Measurements from ENCODE around the gene TBC1D32.
"Not testable (repeated sequence)": the region's sequence is repeated elsewhere in the genome, so short reads cannot be mapped to it uniquely, and the experiment has no call there.

Gene TBC1D32, protein sequence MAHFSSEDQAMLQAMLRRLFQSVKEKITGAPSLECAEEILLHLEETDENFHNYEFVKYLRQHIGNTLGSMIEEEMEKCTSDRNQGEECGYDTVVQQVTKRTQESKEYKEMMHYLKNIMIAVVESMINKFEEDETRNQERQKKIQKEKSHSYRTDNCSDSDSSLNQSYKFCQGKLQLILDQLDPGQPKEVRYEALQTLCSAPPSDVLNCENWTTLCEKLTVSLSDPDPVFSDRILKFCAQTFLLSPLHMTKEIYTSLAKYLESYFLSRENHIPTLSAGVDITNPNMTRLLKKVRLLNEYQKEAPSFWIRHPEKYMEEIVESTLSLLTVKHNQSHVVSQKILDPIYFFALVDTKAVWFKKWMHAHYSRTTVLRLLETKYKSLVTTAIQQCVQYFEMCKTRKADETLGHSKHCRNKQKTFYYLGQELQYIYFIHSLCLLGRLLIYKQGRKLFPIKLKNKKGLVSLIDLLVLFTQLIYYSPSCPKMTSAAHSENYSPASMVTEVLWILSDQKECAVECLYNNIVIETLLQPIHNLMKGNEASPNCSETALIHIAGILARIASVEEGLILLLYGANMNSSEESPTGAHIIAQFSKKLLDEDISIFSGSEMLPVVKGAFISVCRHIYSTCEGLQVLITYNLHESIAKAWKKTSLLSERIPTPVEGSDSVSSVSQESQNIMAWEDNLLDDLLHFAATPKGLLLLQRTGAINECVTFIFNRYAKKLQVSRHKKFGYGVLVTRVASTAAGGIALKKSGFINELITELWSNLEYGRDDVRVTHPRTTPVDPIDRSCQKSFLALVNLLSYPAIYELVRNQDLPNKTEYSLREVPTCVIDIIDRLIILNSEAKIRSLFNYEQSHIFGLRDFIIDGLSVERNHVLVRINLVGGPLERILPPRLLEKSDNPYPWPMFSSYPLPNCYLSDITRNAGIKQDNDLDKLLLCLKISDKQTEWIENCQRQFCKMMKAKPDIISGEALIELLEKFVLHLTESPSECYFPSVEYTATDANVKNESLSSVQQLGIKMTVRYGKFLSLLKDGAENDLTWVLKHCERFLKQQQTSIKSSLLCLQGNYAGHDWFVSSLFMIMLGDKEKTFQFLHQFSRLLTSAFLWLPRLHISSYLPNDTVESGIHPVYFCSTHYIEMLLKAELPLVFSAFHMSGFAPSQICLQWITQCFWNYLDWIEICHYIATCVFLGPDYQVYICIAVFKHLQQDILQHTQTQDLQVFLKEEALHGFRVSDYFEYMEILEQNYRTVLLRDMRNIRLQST

DNA sequence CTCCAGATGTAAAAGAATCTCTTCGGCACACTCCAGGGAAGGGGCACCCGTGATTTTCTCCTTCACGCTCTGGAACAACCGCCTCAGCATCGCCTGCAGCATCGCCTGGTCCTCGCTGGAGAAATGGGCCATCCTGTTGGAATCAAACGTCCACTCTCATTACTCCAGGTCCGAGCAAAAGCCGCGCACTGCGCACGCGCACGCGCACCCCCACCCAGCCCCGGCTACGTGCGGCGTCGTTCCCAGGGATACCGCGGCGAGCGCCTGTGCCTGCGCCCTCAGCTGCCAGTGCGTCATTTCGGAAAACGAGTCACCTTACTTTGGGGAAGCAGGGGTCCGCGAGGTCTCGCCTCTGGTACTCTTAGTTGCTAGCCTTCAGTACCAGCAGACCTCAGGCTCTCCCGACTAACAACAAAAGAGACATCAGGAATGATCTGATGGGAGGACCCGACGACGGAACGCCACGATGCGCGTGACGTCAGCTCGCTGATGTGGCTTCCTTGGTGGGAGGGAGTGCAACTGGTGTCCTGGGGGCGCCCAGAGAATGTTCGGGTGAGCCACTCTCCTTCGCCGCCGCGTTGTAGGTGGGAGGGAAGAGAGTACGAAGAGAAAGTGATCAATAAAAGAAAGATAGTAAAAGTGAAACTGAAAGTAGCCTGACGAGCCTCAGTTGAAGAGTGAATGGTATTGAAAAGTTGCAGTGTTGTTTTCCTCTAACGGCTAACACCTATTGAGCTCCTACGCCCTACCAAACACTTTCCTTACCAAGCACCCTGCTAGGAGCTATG is at the start of gene TBC1D32:
Gene TBC1D32, minus strand, starts transcription at position 182 of the 788 bp plus-strand sequence. Its CDS starts 50 bp downstream, at position 132.
- peak; percentile 81 to 82 for DNase-seq

- DNase-seq: no peak
Measured at GRCh38 chr6:121383478-121383877, 49.2 kb upstream of the TBC1D32 start.

GRCh38 chr6:121382467-121383121 is 48.3 kb upstream of the TBC1D32 start:
- no peak for DNase-seq

GRCh38 chr6:121376411-121376810 is 42.1 kb upstream of the TBC1D32 start:
- DNase-seq: no peak

DNA sequence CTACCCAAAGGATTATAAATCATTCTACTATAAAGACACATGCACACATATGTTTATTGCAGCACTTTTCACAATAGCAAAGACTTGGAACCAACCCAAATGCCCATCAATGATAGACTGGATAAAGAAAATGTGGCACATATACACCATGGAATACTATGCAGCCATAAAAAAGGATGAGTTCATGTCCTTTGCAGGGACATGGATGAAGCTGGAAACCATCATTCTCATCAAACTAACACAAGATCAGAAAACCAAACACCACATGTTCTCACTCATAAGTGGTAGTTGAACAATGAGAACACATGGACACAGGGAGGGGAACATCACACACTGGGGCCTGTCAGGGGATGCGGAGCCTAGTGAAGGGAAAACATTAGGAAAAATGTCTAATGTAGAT is 39.9 kb upstream of the TBC1D32 start:
- not testable (repeated sequence) for DNase-seq

DNA sequence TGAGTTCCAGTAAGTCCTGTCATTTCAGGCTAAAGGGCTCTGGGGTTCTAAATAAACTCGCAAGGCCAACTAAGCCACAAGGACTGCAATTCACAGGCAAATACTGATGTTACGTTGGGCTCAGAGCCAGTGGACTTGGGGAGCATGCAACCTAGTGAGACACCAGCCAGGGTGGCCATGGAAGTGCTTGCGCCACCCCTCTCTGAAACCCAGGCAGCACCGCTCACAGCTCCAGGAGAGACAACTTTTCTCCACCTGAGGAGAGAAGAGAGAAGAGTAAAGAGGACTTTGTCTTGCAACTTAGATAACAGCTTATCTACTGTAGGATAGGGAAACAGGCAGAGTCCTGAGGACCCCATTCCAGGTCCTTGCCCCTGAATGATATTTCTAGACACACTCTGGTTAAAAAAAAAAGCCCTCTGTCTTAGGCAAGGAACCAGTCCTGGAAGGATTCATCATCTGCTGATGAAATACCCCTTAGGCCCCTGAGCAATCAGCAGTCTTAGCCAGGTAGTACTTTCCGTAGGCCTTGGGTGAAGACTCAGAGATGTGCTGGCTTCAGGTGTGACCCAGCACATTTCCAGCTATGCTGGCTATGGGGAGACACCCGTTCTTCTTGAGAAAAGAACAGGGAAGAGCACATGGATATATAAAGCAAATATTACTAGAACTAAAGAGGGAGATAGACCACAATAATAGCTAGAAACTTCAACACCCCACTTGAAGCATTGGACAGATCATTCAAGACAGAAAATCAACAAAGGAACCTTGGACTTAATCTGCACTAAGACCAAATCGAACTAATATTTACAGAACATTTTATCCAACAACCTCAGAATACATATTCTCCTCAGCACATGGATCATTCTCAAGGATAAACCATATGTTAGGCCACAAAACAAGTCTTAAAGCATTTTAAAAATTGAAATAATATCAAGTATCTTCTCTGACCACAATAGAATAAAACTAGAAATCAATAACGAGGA is 31.5 kb upstream of the TBC1D32 start:
- no peak for DNase-seq

DNA sequence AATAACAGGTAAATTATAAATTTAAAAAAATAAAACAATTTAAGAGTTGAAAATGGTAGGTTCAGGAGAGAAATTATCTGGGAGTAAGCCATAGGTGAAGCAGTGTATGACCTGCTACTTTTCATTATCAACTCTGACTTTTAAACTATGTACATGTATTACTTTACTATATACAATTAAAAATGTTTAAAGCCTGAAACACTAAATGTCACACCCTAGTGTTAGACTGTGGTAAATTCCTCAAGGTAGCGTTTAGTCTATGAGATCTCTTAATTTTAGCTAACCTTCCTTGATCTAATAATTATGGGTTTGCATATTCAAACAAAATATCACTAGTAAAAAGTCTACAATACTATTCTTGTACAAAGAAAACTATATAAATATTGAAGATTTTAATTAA is 22.3 kb upstream of the TBC1D32 start:
- DNase-seq: no peak

DNA sequence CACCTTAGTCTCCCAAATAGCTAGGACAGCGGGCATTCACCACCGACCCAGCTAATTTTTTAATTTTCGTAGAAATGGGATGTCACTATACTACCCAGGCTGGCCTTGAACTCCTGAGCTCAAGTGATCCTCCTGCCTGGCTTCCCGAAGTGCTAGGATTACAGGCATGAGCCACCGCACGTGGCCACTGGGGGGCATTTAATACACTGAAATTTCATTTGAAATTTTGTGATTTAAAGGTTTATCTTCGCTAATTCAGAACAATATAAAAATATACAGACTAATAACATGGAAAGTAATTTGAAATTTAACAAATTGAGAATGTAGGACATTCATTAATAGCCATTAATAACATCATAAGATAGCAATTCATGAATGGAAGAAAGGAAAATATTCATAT is 20.5 kb upstream of the TBC1D32 start:
- no peak for DNase-seq

DNA sequence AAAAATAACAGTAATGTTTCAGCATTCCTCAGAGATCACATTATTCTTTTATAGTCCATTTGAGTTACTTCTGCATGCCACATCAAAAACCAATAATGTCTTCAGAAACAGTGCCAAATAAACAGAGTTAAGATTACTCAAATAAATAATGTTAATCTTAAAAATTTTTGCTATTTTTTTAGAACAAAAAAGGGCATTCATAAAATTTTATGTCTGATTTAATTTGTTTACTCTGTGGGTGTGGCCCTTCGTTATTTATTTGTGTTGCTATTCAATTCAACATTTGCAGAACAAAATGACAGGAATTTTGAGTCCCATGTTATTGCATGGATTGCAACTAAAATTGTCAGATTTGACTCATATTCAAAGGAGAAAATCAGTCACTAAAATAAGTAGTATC is 18.7 kb upstream of the TBC1D32 start:
- no peak for DNase-seq

- DNase-seq: no peak
Measured at GRCh38 chr6:121351916-121352315, 17.6 kb upstream of the TBC1D32 start.

DNA sequence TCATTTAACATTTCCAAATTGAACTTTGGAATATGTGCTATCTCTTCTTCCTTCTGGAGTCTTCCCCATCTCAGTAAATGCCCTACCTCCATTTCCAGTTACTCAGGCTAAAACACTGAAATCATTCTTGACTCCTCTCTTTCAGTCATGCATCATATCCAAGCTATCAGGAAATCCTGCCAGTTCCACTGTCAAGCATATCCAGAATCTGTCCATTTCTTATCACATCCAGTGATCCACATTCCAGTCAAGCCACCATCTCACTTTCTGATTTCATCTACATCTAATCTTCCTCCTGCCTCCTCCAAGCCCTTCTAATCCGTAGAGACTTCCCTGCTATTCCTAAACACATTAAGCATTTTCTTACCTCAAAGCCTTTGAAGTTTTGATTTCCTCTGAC is 15.3 kb upstream of the TBC1D32 start:
- no peak for DNase-seq

- DNase-seq: no peak
Measured at GRCh38 chr6:121347484-121347883, 13.2 kb upstream of the TBC1D32 start.

DNA sequence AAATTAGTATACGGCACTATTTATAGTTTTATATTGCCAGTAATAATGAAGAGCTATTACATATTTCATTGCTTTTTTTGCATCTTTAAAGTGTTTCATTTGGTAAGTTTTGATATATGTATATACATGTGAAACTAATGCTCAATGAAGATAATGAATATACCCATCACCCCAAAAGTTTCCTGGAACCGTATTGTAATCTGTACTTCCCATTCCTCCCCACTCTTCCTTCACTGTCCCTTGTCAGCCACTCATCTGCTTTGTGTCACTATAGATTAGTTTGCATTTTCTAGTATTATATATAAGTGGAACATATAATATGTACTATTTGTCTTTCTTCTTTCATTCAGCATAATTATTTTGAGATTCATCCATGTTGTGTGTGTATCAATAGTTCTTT is 10.3 kb upstream of the TBC1D32 start:
- DNase-seq: no peak

DNA sequence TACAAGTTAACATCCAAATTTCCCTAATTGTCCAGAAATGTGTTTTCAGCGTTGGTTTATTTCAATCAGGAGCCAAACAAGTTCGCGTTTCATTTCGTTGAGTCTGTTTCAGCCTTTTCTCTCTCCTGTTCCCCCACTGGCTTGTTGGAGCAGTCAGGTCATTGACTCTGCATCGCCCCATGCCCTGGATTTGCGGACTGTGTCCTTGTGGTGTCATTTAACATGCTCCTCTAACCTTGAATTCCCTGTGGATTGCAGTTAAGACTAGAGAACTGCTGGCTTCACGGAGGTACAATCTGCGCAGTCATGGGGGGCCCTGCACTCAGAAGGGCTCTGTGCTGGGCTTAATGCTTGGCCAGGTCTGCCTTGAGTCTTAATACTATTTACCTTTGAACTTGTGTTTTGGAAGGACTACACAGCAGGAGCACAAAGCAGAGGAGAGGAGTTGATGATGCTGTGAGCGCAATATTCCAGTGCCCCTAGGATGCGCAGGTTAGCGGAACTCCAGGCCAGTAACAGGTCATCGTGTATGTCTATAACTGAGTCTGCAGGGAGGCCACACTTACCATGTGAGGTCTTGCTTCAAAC is 5.5 kb upstream of the TBC1D32 start:
- no peak for DNase-seq

- DNase-seq: no peak
Measured at GRCh38 chr6:121338956-121339355, 4.7 kb upstream of the TBC1D32 start.

DNA sequence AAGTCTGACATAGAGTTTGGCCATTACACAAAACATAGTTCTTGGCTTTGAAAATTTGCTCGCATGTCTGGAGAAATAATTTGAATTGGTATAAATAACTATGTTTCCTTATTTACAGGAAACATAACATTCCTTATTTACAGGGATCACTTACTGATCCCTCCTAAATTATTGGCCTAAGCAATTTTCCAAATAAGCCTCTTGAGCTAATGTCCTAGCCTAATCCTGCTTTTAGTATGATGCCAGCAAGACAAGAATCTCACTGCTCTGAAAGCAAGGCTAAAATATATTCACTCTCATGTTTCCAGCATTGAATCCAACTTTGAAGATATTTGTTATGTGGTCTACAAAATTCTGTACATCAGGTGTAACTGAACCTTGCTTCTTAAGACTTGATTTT is 4.1 kb upstream of the TBC1D32 start:
- DNase-seq: no peak

GRCh38 chr6:121335087-121336008 is 1.1 kb upstream of the TBC1D32 start:
- DNase-seq: no peak

DNA sequence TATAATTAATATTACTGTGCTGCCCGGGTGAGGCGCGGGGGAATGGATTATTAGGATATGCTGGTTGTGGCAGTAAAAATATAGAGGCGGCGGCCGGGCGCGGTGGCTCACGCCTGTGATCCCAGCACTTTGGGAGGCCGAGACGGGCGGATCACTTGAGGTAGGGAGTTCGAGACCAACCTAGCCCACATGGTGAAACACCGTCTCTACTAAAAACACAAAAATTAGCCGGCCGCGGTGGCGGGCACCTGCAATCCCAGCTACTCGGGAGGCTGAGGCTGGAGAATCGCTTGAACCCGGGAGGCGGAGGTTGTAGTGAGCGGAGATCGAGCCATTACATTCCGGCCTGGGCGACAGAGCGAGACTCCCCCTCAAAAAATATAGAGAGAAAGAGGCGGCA is 586 bp downstream of the TBC1D32 start:
- DNase-seq: not testable (repeated sequence)

DNA sequence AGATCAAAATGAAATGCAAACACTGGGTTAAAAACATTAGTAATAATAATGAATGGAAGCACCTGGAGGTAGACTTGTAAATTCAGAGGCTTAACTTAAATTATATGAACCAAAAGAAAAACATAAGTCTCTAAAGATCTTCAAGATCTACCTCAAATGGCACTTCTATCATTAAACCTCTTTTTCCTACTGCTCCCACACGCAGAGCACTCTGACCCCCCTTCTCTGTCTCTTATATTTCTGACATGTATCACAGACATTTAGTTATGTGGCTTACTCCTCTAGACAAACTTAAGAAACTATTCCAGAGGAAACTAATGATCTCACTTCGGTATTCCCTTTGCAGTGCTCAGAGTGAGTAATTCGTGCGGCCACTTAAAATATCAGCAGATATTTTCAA is 1.1 kb downstream of the TBC1D32 start:
- no peak for DNase-seq
